IPS-15b (cell line): ENCODE data around the gene SAXO1.
"Not testable (repeated sequence)": the region's sequence is repeated elsewhere in the genome, so short reads cannot be mapped to it uniquely, and the experiment has no call there.

Source experiments
- H3K27me3 ChIP-seq: one replicate; pipeline ENCODE4 v1.6.1; 2013; ENCODE audit warnings: low read length; ENCODE audit not compliant: control insufficient read depth, insufficient read depth
- H3K36me3 ChIP-seq: one replicate; pipeline ENCODE4 v1.6.1; 2013; ENCODE audit warnings: low read length; ENCODE audit not compliant: control insufficient read depth, insufficient read depth
- H3K4me1 ChIP-seq: one replicate; pipeline ENCODE4 v1.6.1; 2013; ENCODE audit warnings: mild to moderate bottlenecking, low read length; ENCODE audit not compliant: control insufficient read depth, insufficient read depth
- H3K4me3 ChIP-seq: one replicate; pipeline ENCODE4 v1.5.1; 2013; ENCODE audit warnings: low read depth, low read length
- H3K9ac ChIP-seq: one replicate; pipeline ENCODE4 v1.6.1; 2013; ENCODE audit warnings: low read depth, mild to moderate bottlenecking, low read length
- H3K9me3 ChIP-seq: one replicate; pipeline ENCODE4 v1.6.1; 2013; ENCODE audit warnings: mild to moderate bottlenecking, low read length; ENCODE audit not compliant: control insufficient read depth, insufficient read depth

The SAXO1 gene

DNA sequence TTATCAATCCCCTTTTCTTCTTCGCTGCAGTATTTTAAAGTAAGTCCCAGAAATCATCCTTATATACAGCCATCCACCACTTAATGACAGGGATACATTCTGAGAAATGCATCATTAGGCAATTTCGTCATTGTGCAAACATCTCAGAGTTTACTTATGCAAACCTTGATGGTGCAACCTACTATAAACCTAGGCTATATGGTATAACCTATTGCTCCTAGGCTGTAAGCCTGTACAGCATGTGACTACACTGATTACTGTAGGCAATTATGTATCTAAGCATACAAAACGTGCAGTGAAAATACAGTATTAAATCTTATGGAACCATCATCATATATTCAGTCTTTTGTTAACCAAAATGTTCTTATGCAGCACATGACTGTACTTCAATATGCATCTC, 36.8 kb downstream of the SAXO1 start:
- Histone ChIP-seq H3K27me3 (no peaks in the 10 kb centered on the region), H3K4me3 (no peak overlapping the region), H3K9ac (no peak overlapping the region), H3K4me1 (no peaks in the 10 kb centered on the region), H3K36me3 (no peaks in the 10 kb centered on the region), H3K9me3 (no peaks in the 10 kb centered on the region)

GRCh38 chr9:18994263-18994916, 38.6 kb downstream of the SAXO1 start:
- Histone ChIP-seq H3K36me3 (no peaks in the 10 kb centered on the region), H3K4me3 (no peak overlapping the region), H3K4me1 (no peaks in the 10 kb centered on the region), H3K9me3 (no peaks in the 10 kb centered on the region), H3K9ac (no peak overlapping the region), H3K27me3 (no peaks in the 10 kb centered on the region)

DNA sequence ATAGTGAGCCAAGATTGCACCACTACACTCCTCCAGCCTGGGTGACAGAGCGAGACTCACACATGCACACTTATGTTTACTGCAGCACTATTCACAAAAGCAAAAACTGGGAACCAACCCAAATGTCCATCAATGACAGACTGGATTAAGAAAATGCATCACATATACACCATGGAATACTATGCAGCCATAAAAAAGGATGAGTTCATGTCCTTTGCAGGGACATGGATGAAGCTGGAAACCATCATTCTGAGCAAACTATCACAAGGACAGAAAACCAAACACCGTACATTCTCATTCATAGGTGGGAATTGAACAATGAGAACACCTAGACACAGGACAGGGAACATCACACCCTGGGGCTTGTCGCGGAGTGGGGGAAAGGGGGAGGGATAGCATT, 41.8 kb downstream of the SAXO1 start:
- H3K27me3 ChIP-seq, H3K4me1 ChIP-seq, H3K9ac ChIP-seq, H3K36me3 ChIP-seq, H3K9me3 ChIP-seq, H3K4me3 ChIP-seq: not testable (repeated sequence)

DNA sequence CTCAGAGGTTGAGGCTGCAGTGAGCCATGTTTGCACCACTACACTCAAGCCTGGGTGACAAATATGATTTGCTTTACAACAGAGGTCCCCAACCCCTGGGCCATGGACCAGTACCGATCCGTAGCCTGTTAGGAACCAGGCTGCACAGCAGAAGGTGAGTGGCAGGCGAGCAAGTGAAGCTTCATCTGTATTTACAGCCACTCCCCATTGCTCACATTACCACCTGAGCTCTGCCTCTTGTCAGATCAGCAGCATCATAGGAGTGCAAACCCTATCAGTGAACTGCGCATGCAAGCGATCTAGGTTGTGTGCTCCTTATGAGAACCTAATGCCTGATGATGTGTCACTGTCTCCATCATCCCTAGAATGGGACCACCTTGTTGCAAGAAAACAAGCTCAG, 42.5 kb downstream of the SAXO1 start:
- no peaks in the 10 kb centered on the region for H3K36me3 ChIP-seq
- H3K27me3 ChIP-seq = no peaks in the 10 kb centered on the region
- H3K4me1 ChIP-seq = no peaks in the 10 kb centered on the region
- no peaks in the 10 kb centered on the region for H3K9me3 ChIP-seq
- no peak overlapping the region for H3K4me3 ChIP-seq
- no peak overlapping the region for H3K9ac ChIP-seq

DNA sequence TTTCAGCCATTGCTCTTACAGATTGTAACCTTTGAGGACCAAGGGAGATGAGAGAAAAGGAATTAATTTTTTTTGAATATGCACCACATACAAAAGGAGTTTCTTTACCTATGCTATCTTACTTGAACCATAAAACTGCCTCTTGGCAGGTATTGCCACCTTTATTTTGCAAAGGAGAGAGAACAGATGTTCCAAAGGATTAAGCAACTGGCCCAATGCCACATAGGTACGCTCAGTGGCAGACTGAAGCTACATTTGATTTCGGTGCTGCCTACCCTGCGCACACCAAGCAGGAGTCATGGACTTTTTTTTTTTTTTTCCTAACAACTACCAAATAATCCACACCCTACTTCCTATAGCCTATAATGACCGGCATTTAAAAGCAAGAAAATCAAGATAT, 43.1 kb downstream of the SAXO1 start:
- H3K36me3 ChIP-seq = no peaks in the 10 kb centered on the region
- H3K27me3 ChIP-seq = no peaks in the 10 kb centered on the region
- H3K4me1 ChIP-seq = no peaks in the 10 kb centered on the region
- no peaks in the 10 kb centered on the region for H3K9me3 ChIP-seq
- no peak overlapping the region for H3K4me3 ChIP-seq
- no peak overlapping the region for H3K9ac ChIP-seq

- H3K4me3 ChIP-seq = no peak overlapping the region
Measured at GRCh38 chr9:18989097-18989496, 43.9 kb downstream of the SAXO1 start.

GRCh38 chr9:18988003-18988402, 45.0 kb downstream of the SAXO1 start:
- no peak overlapping the region for H3K4me3 ChIP-seq
- no peak overlapping the region for H3K9ac ChIP-seq
- no peaks in the 10 kb centered on the region for H3K27me3 ChIP-seq
- H3K36me3 ChIP-seq = no peaks in the 10 kb centered on the region
- H3K9me3 ChIP-seq = no peaks in the 10 kb centered on the region
- no peaks in the 10 kb centered on the region for H3K4me1 ChIP-seq

More at GRCh38 chr9:18989097-18989496, 43.9 kb downstream of the SAXO1 start:
- Histone ChIP-seq H3K4me1 (no peaks in the 10 kb centered on the region), H3K9me3 (no peaks in the 10 kb centered on the region), H3K36me3 (no peaks in the 10 kb centered on the region), H3K9ac (no peak overlapping the region), H3K27me3 (no peaks in the 10 kb centered on the region)

- Histone ChIP-seq H3K4me3 (no peak overlapping the region), H3K36me3 (no peaks in the 10 kb centered on the region), H3K9ac (no peak overlapping the region), H3K9me3 (no peaks in the 10 kb centered on the region), H3K27me3 (no peaks in the 10 kb centered on the region), H3K4me1 (no peaks in the 10 kb centered on the region)
Measured at GRCh38 chr9:18985996-18986395, 47.0 kb downstream of the SAXO1 start.

DNA sequence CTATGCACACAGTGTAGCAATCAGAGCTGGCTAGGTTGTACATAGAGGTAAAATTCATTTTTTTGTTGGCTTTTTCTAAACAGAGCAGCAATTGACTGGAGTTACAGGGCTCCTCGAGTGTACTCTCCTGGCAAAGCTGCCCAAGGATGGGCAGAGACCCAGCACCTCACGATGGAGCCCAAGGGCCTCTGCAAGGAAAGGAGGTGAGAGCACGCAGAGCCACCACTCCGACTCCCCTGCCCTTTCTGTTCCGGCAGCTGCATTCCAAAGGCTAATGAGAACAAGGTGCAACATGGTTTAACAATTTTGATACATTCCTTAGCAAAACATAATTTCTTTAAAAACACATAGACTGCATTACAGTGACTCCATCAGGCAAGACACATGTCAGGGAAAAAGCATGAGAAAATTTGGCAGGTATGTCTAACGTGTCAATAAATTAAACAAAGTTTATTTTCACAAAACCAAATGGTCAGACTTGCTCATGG, 47.5 kb downstream of the SAXO1 start:
- Histone ChIP-seq H3K27me3 (no peaks in the 10 kb centered on the region), H3K9ac (no peak overlapping the region)

DNA sequence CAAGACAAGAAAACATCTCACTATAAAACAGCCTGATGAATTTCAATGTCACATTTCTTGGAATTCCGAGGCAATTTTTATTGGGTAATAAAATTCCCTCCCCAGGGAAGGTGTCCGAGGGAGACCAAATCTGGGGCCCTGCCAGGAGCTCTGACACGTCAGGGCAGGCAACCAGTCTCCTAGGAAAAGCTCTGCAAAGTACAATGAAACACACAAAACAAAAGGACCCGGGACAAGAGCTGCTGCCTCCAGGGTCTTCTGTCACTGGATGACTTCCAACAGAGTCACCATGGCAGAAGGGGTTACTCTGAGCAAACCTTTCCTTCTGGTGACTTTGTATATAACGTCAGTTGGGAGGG, 50.8 kb downstream of the SAXO1 start:
- H3K27me3 ChIP-seq = no peaks in the 10 kb centered on the region
- no peak overlapping the region for H3K9ac ChIP-seq
- H3K4me1 ChIP-seq = no peaks in the 10 kb centered on the region
- H3K36me3 ChIP-seq = no peaks in the 10 kb centered on the region
- H3K4me3 ChIP-seq = no peak overlapping the region
- no peaks in the 10 kb centered on the region for H3K9me3 ChIP-seq

More for the DNA sequence above, 47.5 kb downstream of the SAXO1 start:
- no peaks in the 10 kb centered on the region for H3K4me1 ChIP-seq
- H3K9me3 ChIP-seq = no peaks in the 10 kb centered on the region
- no peak overlapping the region for H3K4me3 ChIP-seq
- H3K36me3 ChIP-seq = no peaks in the 10 kb centered on the region

- Histone ChIP-seq H3K36me3 (no peaks in the 10 kb centered on the region), H3K4me1 (no peaks in the 10 kb centered on the region), H3K27me3 (no peaks in the 10 kb centered on the region), H3K9me3 (no peaks in the 10 kb centered on the region), H3K9ac (no peak overlapping the region), H3K4me3 (no peak overlapping the region)
Measured at GRCh38 chr9:18981476-18982261, 51.3 kb downstream of the SAXO1 start.

DNA sequence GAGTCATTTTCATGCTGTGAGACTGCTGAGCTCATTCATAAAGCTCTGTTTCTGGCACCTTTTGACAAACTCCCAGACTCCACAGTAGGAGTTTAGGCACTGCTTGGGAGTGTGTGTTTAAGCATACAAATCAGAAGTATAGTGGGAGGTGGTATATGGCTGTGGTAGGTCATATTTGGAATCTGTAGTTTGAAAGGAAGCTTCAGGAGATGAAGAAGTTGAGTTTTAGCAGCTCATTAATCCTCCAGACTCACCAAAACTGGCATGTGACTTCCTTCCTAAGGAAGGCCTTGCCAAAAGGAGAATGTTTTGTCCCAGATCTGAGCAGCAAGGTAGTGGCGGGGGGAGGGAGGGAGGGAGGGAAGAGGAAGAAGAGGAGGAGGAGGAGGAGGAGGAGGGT, 52.8 kb downstream of the SAXO1 start:
- H3K4me3 ChIP-seq = no peak overlapping the region
- H3K9ac ChIP-seq = no peak overlapping the region
- no peaks in the 10 kb centered on the region for H3K36me3 ChIP-seq
- H3K27me3 ChIP-seq = no peaks in the 10 kb centered on the region
- H3K9me3 ChIP-seq = no peaks in the 10 kb centered on the region
- no peaks in the 10 kb centered on the region for H3K4me1 ChIP-seq
